PFSK-1 (cell line): ENCODE data around the gene SCLY.

Source experiments
- FOXP2 ChIP-seq: optimal IDR thresholded peaks from 2 replicates; pipeline ENCODE3; 2011; ENCODE audit warnings: borderline replicate concordance, control low read depth, inconsistent platforms; ENCODE audit not compliant: insufficient read depth; ENCODE audit errors: extremely low read length, extremely low read depth
- POLR2AphosphoS5 ChIP-seq: IDR thresholded peaks from 2 replicates; pipeline ENCODE4 v1.6.1; 2012; ENCODE audit warnings: low read depth, mild to moderate bottlenecking, control low read depth, low read length, moderate library complexity
- REST ChIP-seq, 2 experiments: IDR thresholded peaks; 2 replicates each; pipeline versions ENCODE4 v1.6.1 to v1.8.0; 2011 to 2012; ENCODE audit warnings: low read depth in 2 of 2, low read length in 2 of 2, control low read depth in 1 of 2, inconsistent platforms in 1 of 2, mild to moderate bottlenecking in 1 of 2, moderate library complexity in 1 of 2; ENCODE audit not compliant: insufficient read depth in 1 of 2
- SIN3A ChIP-seq: IDR thresholded peaks from 2 replicates; pipeline ENCODE4 v1.6.1; 2012; ENCODE audit warnings: mild to moderate bottlenecking, low read length, moderate library complexity, borderline replicate concordance; ENCODE audit not compliant: insufficient read depth
- TAF1 ChIP-seq: IDR thresholded peaks from 2 replicates; pipeline ENCODE4 v1.6.1; 2012; ENCODE audit warnings: low read length, control low read depth, borderline replicate concordance; ENCODE audit not compliant: insufficient read depth

SCLY gene

GRCh38 chr2:238100821-238101771 lies 40.3 kb downstream of the SCLY start:
- TF ChIP-seq REST (IDR thresholded peaks at IDR 0.05; ENCODE audit: insufficient read depth in 1 of 2, low read depth in 2 of 2, low read length in 2 of 2) (no peak), SIN3A (no peak), POLR2AphosphoS5 (no peak), TAF1 (no peak), FOXP2 (no peak)

GRCh38 chr2:238101891-238102841 lies 41.4 kb downstream of the SCLY start:
- TF ChIP-seq FOXP2, result no peak
- no peak for TF ChIP-seq TAF1
- TF ChIP-seq POLR2AphosphoS5, result no peak
- no peak for TF ChIP-seq REST (IDR thresholded peaks at IDR 0.05; ENCODE audit: insufficient read depth in 1 of 2, low read depth in 2 of 2, low read length in 2 of 2)
- TF ChIP-seq SIN3A, result no peak

- TF ChIP-seq REST (IDR thresholded peaks at IDR 0.05; ENCODE audit: insufficient read depth in 1 of 2, low read depth in 2 of 2, low read length in 2 of 2) (no peak), TAF1 (no peak), SIN3A (no peak), FOXP2 (no peak), POLR2AphosphoS5 (no peak)
Observed at GRCh38 chr2:238102865-238103264, 42.1 kb downstream of the SCLY start.

GRCh38 chr2:238103465-238104225 lies 42.8 kb downstream of the SCLY start:
- TF ChIP-seq SIN3A (no peak), REST (IDR thresholded peaks at IDR 0.05; ENCODE audit: insufficient read depth in 1 of 2, low read depth in 2 of 2, low read length in 2 of 2) (no peak), POLR2AphosphoS5 (no peak), FOXP2 (no peak), TAF1 (no peak)
